Suprapubic skin (tissue), 3 donors: ENCODE measurements around the gene DSP.

Experiments used
- CTCF ChIP-seq, 2 donors: fragments of 200-600 bp in 1 of 2; fragments of 450-650 bp in 1 of 2; sonication (generic) in 1 of 2; IDR thresholded peaks; one replicate each; pipeline ENCODE4 v1.5.1; 2016 to 2019; ENCODE audit warnings: antibody characterized with exemption in 2 of 2, mild to moderate bottlenecking in 1 of 2, moderate library complexity in 1 of 2
- EP300 ChIP-seq: sonication (generic); formaldehyde crosslinking; IDR thresholded peaks from one replicate; pipeline ENCODE4 v1.6.1; 2017; ENCODE audit warnings: antibody characterized with exemption

DNA sequence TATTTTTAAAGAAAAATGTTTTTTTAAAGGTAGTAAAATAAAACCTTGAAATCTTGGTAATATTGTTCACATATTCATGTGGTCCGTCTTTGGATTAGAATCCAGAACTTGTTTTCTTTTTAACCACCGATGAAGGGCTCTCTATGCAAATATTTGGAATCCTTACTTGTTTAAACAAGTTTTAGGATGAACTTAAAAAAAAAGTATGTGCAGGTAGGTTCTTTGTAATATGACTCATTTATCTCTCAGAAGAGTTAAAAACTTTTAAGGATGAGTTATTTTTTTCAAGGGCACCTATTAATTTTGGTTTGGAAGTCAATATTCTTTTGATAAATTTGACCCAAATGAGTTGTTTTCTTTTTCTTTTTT, 8.9 kb downstream of the DSP start:
- no peak for TF ChIP-seq CTCF (IDR thresholded peaks at IDR 0.05)
- no peak for TF ChIP-seq EP300
